ENCODE results near the gene ATP6AP1. TPM values are rescaled to one million over a fixed set of nuclear protein-coding genes. Genes with fewer than 3 reads are reported as not detected.
A peak's percentile ranks its signal among the peaks of the same experiment; 100 is the strongest.

Gene ATP6AP1
- total and polyA plus RNA-seq, 2 of the 13 experiments (the other 11 are each of a cell fraction or from before 2014, with no cell fraction given), result 56.7 to 110 TPM

- TF ChIP-seq MEIS1 (CRISPR knock-in tag; IDR thresholded peaks at IDR 0.05; ENCODE audit: borderline replicate concordance) (no peak), TEAD3 (CRISPR knock-in tag; optimal IDR thresholded peaks at IDR 0.05; ENCODE audit: borderline replicate concordance) (peak; percentile 65), KLF9 (CRISPR knock-in tag; IDR thresholded peaks at IDR 0.05; ENCODE audit: low read depth) (no peak), ZNF83 (CRISPR knock-in tag; IDR thresholded peaks at IDR 0.05; ENCODE audit: borderline replicate concordance) (no peak), FOXM1 (CRISPR knock-in tag; IDR thresholded peaks at IDR 0.05) (no peak), USF2 (IDR thresholded peaks at IDR 0.05; ENCODE audit: low read depth, low read length) (no peak), USF2 (CRISPR knock-in tag; IDR thresholded peaks at IDR 0.05; ENCODE audit: borderline replicate concordance) (no peak), NR2F1 (CRISPR knock-in tag; IDR thresholded peaks at IDR 0.05) (peak in 1 of 2 experiments; percentile 32; a peak in 1 of 4 replicates), PAX8 (CRISPR knock-in tag; IDR thresholded peaks at IDR 0.05; ENCODE audit: borderline replicate concordance) (no peak), SRSF4 (IDR thresholded peaks at IDR 0.05; ENCODE audit: low read depth, low read length, poor library complexity, severe bottlenecking) (no peak), ZNF260 (CRISPR knock-in tag; IDR thresholded peaks at IDR 0.05; ENCODE audit: borderline replicate concordance, low read depth) (no peak), E2F2 (CRISPR knock-in tag; IDR thresholded peaks at IDR 0.05; ENCODE audit: borderline replicate concordance) (no peak), ZNF530 (CRISPR knock-in tag; IDR thresholded peaks at IDR 0.05; ENCODE audit: low read depth) (no peak), NFKBIZ (CRISPR knock-in tag; IDR thresholded peaks at IDR 0.05) (no peak), SAP130 (CRISPR knock-in tag; IDR thresholded peaks at IDR 0.05; ENCODE audit: low read depth) (peak; percentile 70), ZC3H13 (CRISPR knock-in tag; IDR thresholded peaks at IDR 0.05) (peak; percentile 59; the same call in 1 of the 2 replicates), ZBTB42 (CRISPR knock-in tag; IDR thresholded peaks at IDR 0.05) (no peak), THAP8 (CRISPR knock-in tag; IDR thresholded peaks at IDR 0.05; ENCODE audit: borderline replicate concordance) (no peak), ZNF710 (CRISPR knock-in tag; IDR thresholded peaks at IDR 0.05; ENCODE audit: borderline replicate concordance) (no peak), ZBTB2 (CRISPR knock-in tag; IDR thresholded peaks at IDR 0.05; ENCODE audit: low read depth) (no peak), ZIK1 (CRISPR knock-in tag; IDR thresholded peaks at IDR 0.05; ENCODE audit: borderline replicate concordance, low read depth) (no peak), SPEN (CRISPR knock-in tag; IDR thresholded peaks at IDR 0.05; ENCODE audit: low read depth) (peak; percentile 66; the same call in 1 of the 2 replicates)
These were observed 27.3 kb upstream of the ATP6AP1 start (continued) for GRCh38 chrX:154401045-154401799.
